ENCODE data around the gene FAM184A.

- TF ChIP-seq EP300 (IDR thresholded peaks at IDR 0.05) (no peak), POLR2AphosphoS5 (IDR thresholded peaks at IDR 0.05) (no peak)
These were observed 38.3 kb upstream of the FAM184A start for GRCh38 chr6:119116712-119117281.
